Right lobe of liver (tissue), 4 donors: ENCODE data around the gene CCBE1.

Experiments
- POLR2A ChIP-seq: fragments of 450-650 bp; IDR thresholded peaks from one replicate; pipeline ENCODE4 v1.6.1; 2017; ENCODE audit warnings: antibody characterized with exemption, mild to moderate bottlenecking
- TF ChIP-seq, protein P1 (sequence below), 4 donors: fragments of 200-600 bp in 3 of 4; fragments of 450-650 bp in 1 of 4; IDR thresholded peaks; one replicate each; pipeline versions ENCODE4 v1.5.1 to v1.8.0; 2016 to 2022; ENCODE audit warnings: antibody characterized with exemption in 4 of 4, mild to moderate bottlenecking in 2 of 4
- donor health status: DM: no; HTN: no; CAD: no.
- donor health status: DM: no; HTN: no; CAD: no.
- donor health status: DM: no; HTN: yes; CAD: no.

DNA sequence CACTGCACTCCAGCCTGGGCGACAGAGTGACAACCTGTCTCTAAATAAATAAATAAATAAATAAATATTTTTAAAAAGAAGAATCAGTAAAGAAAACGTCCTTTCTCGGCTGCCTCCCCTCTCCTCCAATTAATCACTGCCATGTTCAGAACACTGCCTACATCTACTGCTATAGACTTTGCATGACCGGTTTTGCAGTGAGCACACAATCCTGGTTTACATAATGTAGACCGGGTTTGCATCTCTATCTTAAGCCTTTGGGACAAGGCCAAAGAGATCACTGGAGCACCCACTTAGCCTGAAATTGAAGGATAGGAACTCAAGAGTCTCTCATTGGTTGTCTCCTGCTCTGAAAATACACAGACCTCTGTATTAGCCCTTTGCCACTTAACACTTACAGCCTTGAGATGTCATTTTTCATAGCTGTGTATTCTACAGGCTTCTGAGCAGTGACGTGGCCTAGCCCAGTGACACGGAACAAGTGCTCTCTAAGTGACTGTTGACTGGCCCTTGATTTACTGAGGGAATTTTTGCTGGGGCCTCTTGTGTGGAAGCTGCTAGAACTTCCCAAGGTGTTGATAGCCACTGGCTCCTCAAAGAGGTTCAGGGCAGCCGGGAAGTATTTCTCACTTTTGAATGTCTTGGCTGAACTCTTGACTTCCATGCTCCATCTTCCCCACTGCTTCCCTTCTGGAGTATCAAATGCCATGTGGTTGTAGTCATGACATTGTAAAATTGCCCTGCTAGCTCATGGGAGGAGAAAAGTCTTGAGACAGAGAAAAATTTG is 45.3 kb upstream of the CCBE1 start:
- TF ChIP-seq, protein P1, sequence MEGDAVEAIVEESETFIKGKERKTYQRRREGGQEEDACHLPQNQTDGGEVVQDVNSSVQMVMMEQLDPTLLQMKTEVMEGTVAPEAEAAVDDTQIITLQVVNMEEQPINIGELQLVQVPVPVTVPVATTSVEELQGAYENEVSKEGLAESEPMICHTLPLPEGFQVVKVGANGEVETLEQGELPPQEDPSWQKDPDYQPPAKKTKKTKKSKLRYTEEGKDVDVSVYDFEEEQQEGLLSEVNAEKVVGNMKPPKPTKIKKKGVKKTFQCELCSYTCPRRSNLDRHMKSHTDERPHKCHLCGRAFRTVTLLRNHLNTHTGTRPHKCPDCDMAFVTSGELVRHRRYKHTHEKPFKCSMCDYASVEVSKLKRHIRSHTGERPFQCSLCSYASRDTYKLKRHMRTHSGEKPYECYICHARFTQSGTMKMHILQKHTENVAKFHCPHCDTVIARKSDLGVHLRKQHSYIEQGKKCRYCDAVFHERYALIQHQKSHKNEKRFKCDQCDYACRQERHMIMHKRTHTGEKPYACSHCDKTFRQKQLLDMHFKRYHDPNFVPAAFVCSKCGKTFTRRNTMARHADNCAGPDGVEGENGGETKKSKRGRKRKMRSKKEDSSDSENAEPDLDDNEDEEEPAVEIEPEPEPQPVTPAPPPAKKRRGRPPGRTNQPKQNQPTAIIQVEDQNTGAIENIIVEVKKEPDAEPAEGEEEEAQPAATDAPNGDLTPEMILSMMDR (IDR thresholded peaks at IDR 0.05), result no peak
- TF ChIP-seq POLR2A, result no peak
